Measurements from ENCODE around the gene GATA2.

The GATA2 gene

DNA sequence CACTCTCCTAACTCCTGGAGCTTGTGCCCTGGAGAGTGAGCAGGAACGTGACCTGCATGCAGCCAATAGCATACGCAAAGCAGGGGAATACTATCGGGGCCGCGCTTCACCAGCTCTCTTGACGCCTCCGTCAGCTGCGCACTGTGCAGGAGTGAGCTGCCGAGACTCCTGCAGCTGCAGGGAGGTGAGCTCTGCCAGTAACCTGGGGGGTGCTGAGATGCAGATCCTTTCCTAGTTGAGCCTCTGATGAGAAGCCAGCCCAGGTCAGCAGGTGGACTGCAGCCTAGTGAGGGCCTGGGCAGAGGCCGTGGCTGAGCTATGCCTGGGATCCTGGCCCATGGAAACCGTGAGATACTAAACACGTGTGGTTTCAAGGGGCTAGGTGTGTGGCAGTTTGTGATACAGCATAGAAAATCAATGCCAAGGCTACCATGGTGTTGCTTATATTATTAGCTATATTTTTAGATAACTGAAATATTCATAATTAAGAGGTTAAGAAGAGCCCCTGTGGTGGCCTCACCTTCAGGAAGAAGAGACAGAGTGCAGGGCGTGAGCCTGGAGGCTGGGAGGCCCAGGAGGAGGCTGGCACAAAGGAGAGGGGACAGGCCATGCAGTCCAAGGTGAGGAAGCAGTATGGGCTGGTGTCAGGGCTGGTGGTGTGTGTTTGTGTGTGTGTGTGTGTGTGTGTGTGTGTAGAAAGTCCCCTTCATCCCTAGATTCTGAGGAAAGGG is 20.4 kb downstream of the GATA2 start:
- no peak for DNase-seq

DNA sequence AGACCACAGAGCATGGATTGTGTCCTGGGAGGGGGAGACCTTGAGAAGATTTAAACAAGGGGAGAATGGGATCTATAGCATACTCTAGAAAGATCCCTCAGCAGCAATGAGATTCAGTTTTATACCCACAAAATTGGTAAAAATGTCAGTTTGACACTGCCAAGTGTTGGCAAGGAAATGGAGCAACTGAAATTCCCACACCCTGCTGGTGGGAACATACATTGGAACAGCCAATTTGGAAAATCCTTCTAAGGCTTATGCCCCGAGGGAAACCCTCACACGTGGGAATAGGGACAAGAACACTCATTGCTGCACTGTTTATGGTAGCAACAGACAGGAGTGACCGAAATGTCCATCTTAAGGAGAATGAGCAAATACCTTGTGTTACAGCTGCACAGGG is 21.3 kb downstream of the GATA2 start:
- DNase-seq: no peak

GRCh38 chr3:128471110-128471509 is 21.9 kb downstream of the GATA2 start:
- DNase-seq: no peak

GRCh38 chr3:128470134-128470899 is 22.7 kb downstream of the GATA2 start:
- no peak for DNase-seq

DNA sequence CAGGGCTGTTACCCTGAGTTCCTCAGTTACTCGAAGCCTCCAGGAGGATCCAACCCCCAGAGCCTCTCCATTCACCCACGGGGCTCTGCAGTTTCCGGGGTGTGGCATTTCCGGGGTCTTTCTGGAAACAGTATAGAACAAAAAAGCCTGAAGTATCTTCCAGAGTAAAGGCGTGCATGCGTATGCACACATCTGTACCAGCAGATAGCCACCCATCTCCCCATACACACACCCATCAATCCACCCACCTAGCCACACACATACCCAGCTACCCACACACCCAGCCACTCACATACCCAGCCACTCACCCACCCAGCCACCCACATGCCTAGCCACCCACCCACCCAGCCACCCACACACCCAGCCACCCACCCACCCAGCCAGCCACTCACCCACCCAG is 23.4 kb downstream of the GATA2 start:
- DNase-seq: no peak

GRCh38 chr3:128468791-128469527 is 24.0 kb downstream of the GATA2 start:
- DNase-seq: no peak

- DNase-seq: no peak
These were observed 24.7 kb downstream of the GATA2 start for GRCh38 chr3:128468285-128468790.

DNA sequence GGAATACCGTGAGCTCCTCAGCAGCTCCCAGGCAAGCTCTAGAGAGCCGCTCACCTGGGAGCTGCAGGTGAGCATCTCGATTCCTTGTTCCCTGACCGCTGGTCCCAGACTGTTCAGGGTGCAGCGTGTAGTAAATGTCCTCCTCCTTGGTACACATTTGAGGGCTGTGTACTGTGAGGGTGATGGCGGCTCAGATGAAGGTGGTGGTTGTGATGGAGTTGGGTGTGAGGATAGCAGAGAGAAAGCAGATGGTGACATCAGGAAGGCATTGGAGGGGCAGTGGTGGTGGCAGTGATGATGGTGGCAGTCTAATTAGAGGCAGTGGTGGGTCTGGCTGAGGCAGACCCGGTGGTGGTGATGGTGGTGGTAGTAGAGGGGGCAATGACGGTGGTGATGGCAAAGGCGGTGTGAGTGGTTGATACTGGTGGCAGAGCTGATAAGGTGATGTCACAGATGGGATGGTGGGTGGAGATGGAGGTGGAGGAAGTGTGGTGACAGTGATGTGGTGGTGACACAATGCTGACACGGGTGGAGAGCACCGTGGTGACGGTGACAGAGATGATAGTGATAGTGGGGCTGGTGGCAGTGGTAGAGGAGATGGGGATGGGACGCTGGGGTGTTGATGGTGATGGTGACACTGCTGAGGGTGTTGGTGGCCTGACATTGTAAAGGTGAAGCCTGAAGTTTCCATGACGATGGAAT is 26.0 kb downstream of the GATA2 start, which contains the start of gene DNAJB8:
TSS of gene DNAJB8 (minus strand) at position 51 of the 702 bp plus-strand sequence. CDS start 3,645 bp downstream, outside the sequence.
- DNase-seq: no peak

DNA sequence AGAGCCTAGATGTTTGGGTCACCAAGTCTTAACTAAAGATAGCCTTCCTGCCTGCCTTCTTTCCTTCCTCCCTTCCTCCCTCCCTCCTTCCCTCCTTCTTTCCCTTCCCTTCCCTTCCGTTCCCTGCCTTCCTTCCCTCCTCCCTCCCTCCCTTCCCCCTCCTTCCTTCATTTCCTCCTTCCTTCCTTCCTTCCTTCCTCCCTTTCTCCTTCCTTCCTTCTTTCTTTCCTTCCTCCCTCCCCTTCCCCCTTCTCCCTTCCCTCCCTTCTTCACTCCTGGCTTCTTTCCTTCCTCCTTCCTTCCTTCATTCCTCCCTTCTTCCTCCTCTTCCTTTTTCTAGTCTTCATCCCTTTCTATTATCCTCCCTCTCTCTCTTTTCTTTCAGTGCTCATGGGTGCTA is 28.3 kb downstream of the GATA2 start:
- no peak for DNase-seq

DNA sequence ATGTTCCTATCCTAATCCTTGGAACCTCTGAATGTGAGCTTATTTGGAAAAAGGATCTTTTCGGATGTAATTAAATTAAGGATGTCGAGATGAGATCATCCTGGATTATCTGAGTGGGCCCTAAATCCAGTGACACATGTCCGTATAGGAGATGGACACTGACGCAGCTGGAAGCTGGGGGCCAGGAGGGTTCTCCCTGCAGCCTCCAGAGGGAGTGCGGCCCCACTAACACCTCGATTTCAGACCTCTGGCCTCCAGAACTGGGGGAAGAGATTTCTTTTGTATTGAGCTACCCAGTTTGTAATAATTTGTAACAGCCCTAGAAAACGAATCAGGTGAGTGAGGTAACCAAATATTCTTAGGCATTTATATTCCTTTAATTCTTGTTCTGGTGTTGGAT is 28.8 kb downstream of the GATA2 start:
- DNase-seq: no peak

GRCh38 chr3:128463771-128464170 is 29.2 kb downstream of the GATA2 start:
- DNase-seq: no peak

GRCh38 chr3:128463354-128463753 is 29.6 kb downstream of the GATA2 start:
- no peak for DNase-seq

DNA sequence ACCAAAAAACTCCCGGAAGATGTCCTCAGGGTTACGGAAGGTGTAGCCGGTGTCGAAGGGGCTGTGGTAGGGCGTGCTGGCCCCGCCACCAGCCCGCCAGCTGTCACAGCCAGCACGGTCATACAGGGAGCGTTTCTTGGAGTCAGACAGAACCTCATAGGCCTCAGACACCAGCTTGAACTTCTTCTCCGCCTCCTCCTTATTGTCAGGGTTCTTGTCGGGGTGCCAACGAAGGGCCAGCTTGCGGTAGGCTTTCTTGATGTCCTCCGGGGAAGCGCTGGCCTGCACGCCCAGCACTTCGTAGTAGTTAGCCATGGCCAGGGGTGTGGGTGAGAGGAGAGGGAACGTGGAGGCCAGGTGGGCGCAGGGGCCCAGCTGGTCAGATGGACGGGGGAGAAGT is 30.1 kb downstream of the GATA2 start:
- no peak for DNase-seq

GRCh38 chr3:128462341-128462910 is 30.6 kb downstream of the GATA2 start:
- DNase-seq: no peak

GRCh38 chr3:128461731-128462130 is 31.3 kb downstream of the GATA2 start:
- no peak for DNase-seq

- no peak for DNase-seq
These were observed 33.6 kb downstream of the GATA2 start for GRCh38 chr3:128459461-128459820.

DNA sequence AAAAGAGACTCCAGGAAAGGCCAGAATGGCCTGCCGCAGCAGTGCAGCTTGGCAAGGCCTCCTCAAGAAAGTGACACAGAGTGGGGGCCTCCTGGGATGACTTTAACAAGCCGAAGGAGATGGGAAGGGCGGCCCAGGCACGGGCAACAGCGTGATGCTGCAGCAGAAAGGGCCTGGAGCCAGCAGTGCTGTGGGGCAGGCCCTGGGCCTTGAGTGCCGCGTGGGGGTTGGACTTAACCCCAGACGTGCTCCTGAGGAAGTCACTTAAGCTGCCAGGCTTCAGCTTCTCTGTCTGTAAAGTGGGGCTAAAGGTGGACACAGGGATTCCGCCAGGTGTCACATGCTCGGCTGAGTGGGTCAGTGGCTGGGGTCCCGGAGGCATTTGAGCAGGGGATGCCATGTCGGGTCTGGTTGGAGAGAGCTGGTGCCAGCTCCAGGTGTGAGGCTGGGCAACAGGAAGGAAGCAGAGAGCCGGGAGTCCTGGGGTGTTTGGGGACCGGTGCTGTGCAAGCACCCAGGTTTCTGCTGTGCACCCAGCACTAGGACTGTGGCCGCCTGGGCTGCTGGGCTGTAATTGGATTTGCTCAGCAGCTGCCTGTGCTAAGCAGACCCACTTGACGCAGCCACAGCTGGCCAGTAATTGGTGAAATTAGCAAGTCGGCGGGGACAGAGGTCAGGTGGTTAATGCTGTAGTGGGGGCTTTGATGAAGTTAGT is 34.1 kb downstream of the GATA2 start:
- no peak for DNase-seq

DNA sequence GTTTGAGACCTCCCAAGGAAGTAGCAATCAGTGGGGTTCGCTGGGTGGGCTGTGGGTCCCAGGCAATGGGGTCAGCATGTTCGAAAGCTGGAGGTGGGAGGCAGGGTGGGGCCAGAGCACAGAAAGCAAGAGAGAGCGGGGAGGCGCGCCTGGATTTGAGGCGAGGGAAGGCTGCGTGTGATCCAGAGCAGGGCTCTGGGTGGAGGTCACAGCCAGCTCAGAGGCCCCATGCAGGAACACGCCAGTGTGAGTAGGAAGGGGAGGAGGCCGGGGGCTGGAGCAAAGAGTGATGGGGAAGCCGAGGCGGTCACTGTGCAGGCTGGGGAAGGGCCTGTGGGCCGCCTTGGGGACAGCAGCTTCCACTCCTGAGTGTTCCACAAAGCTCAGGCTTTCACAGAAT is 35.1 kb downstream of the GATA2 start:
- DNase-seq: no peak

DNA sequence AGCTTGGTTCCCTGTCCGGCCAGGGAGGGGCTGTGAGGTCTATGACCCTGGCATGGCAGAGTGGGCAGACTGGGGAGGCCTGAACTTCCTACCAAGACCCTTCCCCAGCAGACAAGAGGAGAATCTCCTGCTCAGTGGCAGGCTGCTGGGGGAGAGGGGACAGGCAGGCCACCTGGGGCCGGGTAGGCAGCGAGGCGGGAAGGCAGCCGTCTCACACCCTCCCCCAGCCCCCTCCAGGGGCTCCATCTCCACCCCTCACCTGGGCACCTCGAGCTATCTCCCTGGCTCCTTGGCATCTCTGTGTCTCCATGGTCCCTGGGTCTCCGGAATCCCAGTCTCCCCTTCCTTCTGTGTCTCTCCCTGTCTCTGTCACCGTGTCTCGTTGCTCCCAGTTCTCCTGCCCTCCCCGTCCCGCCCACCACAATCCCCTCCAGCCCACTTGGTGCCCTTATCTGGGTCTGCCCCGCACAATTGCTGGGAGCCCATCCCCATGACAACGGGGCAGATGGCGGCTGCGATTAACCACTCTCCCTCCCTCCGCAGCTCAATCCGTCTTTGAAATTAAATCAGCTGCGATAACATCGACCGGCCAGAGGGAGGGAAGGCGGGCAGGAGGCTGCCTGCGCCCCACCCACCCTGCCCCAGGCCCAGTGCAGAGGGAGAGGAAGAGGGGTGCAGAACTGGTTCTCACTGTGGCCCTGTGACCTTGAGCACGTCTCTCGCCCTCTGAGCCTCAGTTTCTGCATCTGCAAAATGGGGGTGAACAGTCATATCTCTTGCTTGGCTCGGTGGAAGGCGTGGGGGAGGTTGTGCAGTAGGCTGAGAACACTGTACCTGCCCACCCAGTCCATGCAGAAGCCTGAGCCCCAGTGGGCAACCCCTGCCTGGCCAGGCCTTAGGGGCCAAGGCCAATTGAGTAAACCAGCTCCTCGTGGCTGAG is 36.0 kb downstream of the GATA2 start:
- DNase-seq: no peak
